HepG2 (cell line): Measurements from ENCODE around the gene SKI. TPM values are rescaled to one million over a fixed set of nuclear protein-coding genes. Genes with fewer than 3 reads are reported as not detected.

Experiments used
- CBX2 ChIP-seq, 2 experiments: fragments of 200-600 bp in 1 of 2; sonication (generic); formaldehyde crosslinking in 1 of 2; IDR thresholded peaks; 2 replicates each; pipeline versions ENCODE4 v1.7.0 to v1.8.1; 2018 to 2022; ENCODE audit warnings: low read depth in 2 of 2, low read length in 1 of 2, mild to moderate bottlenecking in 1 of 2, missing genetic modification reagents in 1 of 2
- CHCHD3 ChIP-seq: sonication (generic); formaldehyde crosslinking; IDR thresholded peaks from 2 replicates; pipeline ENCODE4 v1.8.0; 2022; ENCODE audit warnings: mild to moderate bottlenecking, missing genetic modification reagents, moderate library complexity
- HNRNPLL ChIP-seq: fragments of 200-400 bp; formaldehyde crosslinking; IDR thresholded peaks from 2 replicates; pipeline ENCODE4 v1.6.1; 2017; ENCODE audit warnings: mild to moderate bottlenecking, low read depth, low read length; ENCODE audit not compliant: poor library complexity, severe bottlenecking
- KAT7 ChIP-seq: IDR thresholded peaks from 2 replicates; pipeline ENCODE4 v1.6.1; 2018; ENCODE audit warnings: borderline replicate concordance, missing compliant biosample characterization
- MZF1 ChIP-seq: sonication (generic); formaldehyde crosslinking; IDR thresholded peaks from 2 replicates; pipeline ENCODE4 v1.8.1; 2023; ENCODE audit warnings: mild to moderate bottlenecking, missing genetic modification reagents, borderline replicate concordance
- PHF21A ChIP-seq: sonication (generic); formaldehyde crosslinking; IDR thresholded peaks from 2 replicates; pipeline ENCODE4 v1.5.0; 2020; ENCODE audit warnings: mild to moderate bottlenecking, missing genetic modification reagents
- POLR2A ChIP-seq, 2 experiments: IDR thresholded peaks; 2 replicates each; pipeline ENCODE4 v1.6.1; 2011; ENCODE audit warnings: low read depth in 2 of 2, low read length in 2 of 2, mild to moderate bottlenecking in 1 of 2, moderate library complexity in 1 of 2; ENCODE audit not compliant: insufficient read depth in 1 of 2
- RARG ChIP-seq: sonication (generic); formaldehyde crosslinking; IDR thresholded peaks from 2 replicates; pipeline ENCODE4 v1.4.0; 2020; ENCODE audit warnings: low read depth, mild to moderate bottlenecking, missing genetic modification reagents
- SMC3 ChIP-seq: IDR thresholded peaks from 2 replicates; pipeline ENCODE4 v1.6.1; 2011; ENCODE audit warnings: low read length, improper control_type of control experiment
- SMYD3 ChIP-seq: sonication (generic); formaldehyde crosslinking; IDR thresholded peaks from 2 replicates; pipeline ENCODE4 v1.8.1; 2023; ENCODE audit warnings: mild to moderate bottlenecking, missing genetic modification reagents
- TBL1XR1 ChIP-seq: fragments of 150-350 bp; IDR thresholded peaks from 2 replicates; pipeline ENCODE4 v1.6.1; 2014; ENCODE audit warnings: borderline replicate concordance, low read length; ENCODE audit not compliant: partially characterized antibody
- YEATS2 ChIP-seq: sonication (generic); formaldehyde crosslinking; IDR thresholded peaks from 2 replicates; pipeline ENCODE4 v1.4.0; 2020; ENCODE audit warnings: missing genetic modification reagents, borderline replicate concordance
- ZNF12 ChIP-seq: sonication (generic); formaldehyde crosslinking; IDR thresholded peaks from 2 replicates; pipeline ENCODE4 v1.5.0; 2020; ENCODE audit warnings: missing genetic modification reagents
- ZNF263 ChIP-seq: sonication (generic); formaldehyde crosslinking; IDR thresholded peaks from 2 replicates; pipeline ENCODE4 v1.4.0; 2020; ENCODE audit warnings: missing genetic modification reagents
- ZNF317 ChIP-seq: sonication (generic); formaldehyde crosslinking; IDR thresholded peaks from 2 replicates; pipeline ENCODE4 v1.5.0; 2020; ENCODE audit warnings: mild to moderate bottlenecking, missing genetic modification reagents
- ZNF775 ChIP-seq: sonication (generic); formaldehyde crosslinking; IDR thresholded peaks from 2 replicates; pipeline ENCODE4 v1.4.0; 2020; ENCODE audit warnings: missing genetic modification reagents, mild to moderate bottlenecking, moderate library complexity, borderline replicate concordance
- ZSCAN25 ChIP-seq: sonication (generic); formaldehyde crosslinking; IDR thresholded peaks from 2 replicates; pipeline ENCODE4 v1.8.0; 2022; ENCODE audit warnings: mild to moderate bottlenecking, missing genetic modification reagents
- ZSCAN9 ChIP-seq: IDR thresholded peaks from 2 replicates; pipeline ENCODE4 v1.6.1; 2016; ENCODE audit warnings: borderline replicate concordance
- polyA plus RNA-seq, 8 experiments: library from polyadenylated mRNA; depleted of rRNA in 3 of 8; stranded (reverse) in 7 of 8; unstranded in 1 of 8; fragments of >200 nt; fragmentation: Illumina TruSeq in 4 of 8; extraction: Trizol in 4 of 8; gene quantifications; 2 replicates each; pipeline versions ENCODE4 v1.2.1 to v1.2.3, GENCODE V29; 2011 to 2016; ENCODE audit warnings: low read depth in 4 of 8, missing spikeins in 1 of 8, mixed read lengths in 1 of 8; ENCODE audit not compliant: insufficient read depth in 1 of 8
- total RNA-seq, 5 experiments: library from RNA; depleted of rRNA; stranded (reverse); fragments of >200 nt; fragmentation: Illumina TruSeq; extraction: Trizol; gene quantifications; 2 replicates each; pipeline ENCODE4 v1.2.3, GENCODE V29; 2016; ENCODE audit warnings: low read depth in 1 of 5
- TF ChIP-seq, protein P1 (sequence below): sonication (generic); formaldehyde crosslinking; IDR thresholded peaks from 2 replicates; pipeline ENCODE4 v1.8.1; 2023; ENCODE audit warnings: mild to moderate bottlenecking, missing genetic modification reagents
- TF ChIP-seq, protein P2 (sequence below): IDR thresholded peaks from 2 replicates; pipeline ENCODE4 v1.6.1; 2018; ENCODE audit warnings: missing genetic modification reagents, mild to moderate bottlenecking, missing compliant biosample characterization
- TF ChIP-seq, protein P3 (sequence below): sonication (generic); formaldehyde crosslinking; IDR thresholded peaks from 2 replicates; pipeline ENCODE4 v1.5.0; 2020; ENCODE audit warnings: missing genetic modification reagents, mild to moderate bottlenecking, borderline replicate concordance
- TF ChIP-seq, protein P4 (sequence below): sonication (generic); formaldehyde crosslinking; IDR thresholded peaks from 2 replicates; pipeline ENCODE4 v1.4.0; 2020; ENCODE audit warnings: mild to moderate bottlenecking, low read depth, missing genetic modification reagents

Gene SKI
- total and polyA plus RNA-seq, 2 of the 13 experiments (the other 11 are each of a cell fraction or from before 2014, with no cell fraction given), result 4.7 to 6.9 TPM

DNA sequence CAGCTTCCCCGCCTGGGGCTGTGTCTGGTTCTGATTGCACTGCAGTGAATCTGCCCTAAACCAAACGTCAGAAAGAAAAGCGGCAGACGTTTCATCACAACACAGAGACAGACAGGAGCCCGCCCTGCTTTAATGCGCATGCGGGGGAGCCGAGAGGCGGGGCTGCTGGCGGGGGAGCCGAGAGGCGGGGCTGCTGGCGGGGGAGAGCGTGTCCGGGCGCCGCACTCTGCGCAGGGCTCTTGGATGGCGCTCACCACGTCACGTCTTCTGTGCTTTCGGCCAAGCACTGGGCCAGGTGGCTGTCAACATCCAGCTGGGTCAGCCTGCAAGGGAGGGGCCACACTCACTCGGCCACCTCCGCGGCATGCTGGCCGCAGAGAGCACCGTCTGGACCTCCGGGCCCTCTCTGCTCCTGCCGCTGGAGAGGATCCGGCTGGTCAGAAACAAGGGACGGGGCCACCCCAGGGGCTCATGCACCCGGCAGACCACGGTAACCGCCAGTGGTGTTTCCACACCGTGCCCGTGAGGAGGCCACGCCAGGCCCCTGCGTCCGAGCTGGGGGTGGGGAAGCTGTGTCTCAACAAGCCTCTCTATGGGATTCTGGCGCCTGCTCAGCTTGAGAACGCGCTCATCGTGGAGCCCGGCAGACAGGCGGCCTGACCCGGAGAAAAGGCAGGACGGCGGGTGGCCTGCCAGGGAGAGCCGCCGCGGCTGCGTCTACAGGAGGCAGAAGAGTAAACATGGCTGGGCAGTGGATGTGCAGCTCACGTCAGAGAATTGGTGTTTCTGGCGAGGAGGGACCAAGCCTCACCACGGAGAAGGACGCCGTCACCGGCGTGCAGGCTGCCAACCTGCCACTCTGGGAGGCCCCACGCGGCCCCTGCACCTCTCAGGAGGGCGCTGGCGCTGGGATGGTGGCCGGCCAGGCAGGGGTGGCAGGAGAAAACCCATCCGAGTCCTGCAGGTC lies 38.4 kb upstream of the SKI start (continued):
- TF ChIP-seq, protein P1, sequence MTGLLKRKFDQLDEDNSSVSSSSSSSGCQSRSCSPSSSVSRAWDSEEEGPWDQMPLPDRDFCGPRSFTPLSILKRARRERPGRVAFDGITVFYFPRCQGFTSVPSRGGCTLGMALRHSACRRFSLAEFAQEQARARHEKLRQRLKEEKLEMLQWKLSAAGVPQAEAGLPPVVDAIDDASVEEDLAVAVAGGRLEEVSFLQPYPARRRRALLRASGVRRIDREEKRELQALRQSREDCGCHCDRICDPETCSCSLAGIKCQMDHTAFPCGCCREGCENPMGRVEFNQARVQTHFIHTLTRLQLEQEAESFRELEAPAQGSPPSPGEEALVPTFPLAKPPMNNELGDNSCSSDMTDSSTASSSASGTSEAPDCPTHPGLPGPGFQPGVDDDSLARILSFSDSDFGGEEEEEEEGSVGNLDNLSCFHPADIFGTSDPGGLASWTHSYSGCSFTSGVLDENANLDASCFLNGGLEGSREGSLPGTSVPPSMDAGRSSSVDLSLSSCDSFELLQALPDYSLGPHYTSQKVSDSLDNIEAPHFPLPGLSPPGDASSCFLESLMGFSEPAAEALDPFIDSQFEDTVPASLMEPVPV (CRISPR knock-in tag), result no peak
- TF ChIP-seq CBX2 (IDR thresholded peaks at IDR 0.05; ENCODE audit: low read depth, low read length) (no peak), CBX2 (CRISPR knock-in tag; IDR thresholded peaks at IDR 0.05; ENCODE audit: low read depth) (no peak), ZNF317 (CRISPR knock-in tag) (0 out of 2 replicates have a peak, but pooled peaks have one; percentile 52), MZF1 (0 out of 2 replicates have a peak, but pooled peaks have one; percentile 81), SMC3 (no peak), RARG (CRISPR knock-in tag) (no peak), ZNF12 (CRISPR knock-in tag) (no peak), TBL1XR1 (no peak), HNRNPLL (peak; percentile 62), KAT7 (CRISPR knock-in tag) (no peak), YEATS2 (CRISPR knock-in tag) (no peak), ZSCAN9 (0 out of 2 replicates have a peak, but pooled peaks have one; percentile 22), ZSCAN25 (CRISPR knock-in tag) (no peak), SMYD3 (CRISPR knock-in tag) (no peak), PHF21A (no peak), POLR2A (IDR thresholded peaks at IDR 0.05; ENCODE audit: insufficient read depth in 1 of 2, low read depth in 2 of 2, low read length in 2 of 2) (peak in 1 of 2 experiments; percentile 55; a peak in 1 of 4 replicates), CHCHD3 (CRISPR knock-in tag) (no peak), ZNF775 (no peak), ZNF263 (CRISPR knock-in tag) (no peak; the same call in none of the 2 replicates)
- TF ChIP-seq, protein P2, sequence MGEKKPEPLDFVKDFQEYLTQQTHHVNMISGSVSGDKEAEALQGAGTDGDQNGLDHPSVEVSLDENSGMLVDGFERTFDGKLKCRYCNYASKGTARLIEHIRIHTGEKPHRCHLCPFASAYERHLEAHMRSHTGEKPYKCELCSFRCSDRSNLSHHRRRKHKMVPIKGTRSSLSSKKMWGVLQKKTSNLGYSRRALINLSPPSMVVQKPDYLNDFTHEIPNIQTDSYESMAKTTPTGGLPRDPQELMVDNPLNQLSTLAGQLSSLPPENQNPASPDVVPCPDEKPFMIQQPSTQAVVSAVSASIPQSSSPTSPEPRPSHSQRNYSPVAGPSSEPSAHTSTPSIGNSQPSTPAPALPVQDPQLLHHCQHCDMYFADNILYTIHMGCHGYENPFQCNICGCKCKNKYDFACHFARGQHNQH (CRISPR knock-in tag), result peak; percentile 54
- TF ChIP-seq, protein P3, sequence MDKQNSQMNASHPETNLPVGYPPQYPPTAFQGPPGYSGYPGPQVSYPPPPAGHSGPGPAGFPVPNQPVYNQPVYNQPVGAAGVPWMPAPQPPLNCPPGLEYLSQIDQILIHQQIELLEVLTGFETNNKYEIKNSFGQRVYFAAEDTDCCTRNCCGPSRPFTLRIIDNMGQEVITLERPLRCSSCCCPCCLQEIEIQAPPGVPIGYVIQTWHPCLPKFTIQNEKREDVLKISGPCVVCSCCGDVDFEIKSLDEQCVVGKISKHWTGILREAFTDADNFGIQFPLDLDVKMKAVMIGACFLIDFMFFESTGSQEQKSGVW (CRISPR knock-in tag), result no peak
- TF ChIP-seq, protein P4, sequence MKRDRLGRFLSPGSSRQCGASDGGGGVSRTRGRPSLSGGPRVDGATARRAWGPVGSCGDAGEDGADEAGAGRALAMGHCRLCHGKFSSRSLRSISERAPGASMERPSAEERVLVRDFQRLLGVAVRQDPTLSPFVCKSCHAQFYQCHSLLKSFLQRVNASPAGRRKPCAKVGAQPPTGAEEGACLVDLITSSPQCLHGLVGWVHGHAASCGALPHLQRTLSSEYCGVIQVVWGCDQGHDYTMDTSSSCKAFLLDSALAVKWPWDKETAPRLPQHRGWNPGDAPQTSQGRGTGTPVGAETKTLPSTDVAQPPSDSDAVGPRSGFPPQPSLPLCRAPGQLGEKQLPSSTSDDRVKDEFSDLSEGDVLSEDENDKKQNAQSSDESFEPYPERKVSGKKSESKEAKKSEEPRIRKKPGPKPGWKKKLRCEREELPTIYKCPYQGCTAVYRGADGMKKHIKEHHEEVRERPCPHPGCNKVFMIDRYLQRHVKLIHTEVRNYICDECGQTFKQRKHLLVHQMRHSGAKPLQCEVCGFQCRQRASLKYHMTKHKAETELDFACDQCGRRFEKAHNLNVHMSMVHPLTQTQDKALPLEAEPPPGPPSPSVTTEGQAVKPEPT (CRISPR knock-in tag), result peak; percentile 76; the same call in 1 of the 2 replicates
